ENCODE measurements around the gene IZUMO2. TPM values are rescaled to one million over a fixed set of nuclear protein-coding genes. Genes with fewer than 3 reads are reported as not detected.
"Not testable (repeated sequence)": the region's sequence is repeated elsewhere in the genome, so short reads cannot be mapped to it uniquely, and the experiment has no call there.

Gene IZUMO2
- total RNA-seq, 2 donors from 2014 or later, result not detected

DNA sequence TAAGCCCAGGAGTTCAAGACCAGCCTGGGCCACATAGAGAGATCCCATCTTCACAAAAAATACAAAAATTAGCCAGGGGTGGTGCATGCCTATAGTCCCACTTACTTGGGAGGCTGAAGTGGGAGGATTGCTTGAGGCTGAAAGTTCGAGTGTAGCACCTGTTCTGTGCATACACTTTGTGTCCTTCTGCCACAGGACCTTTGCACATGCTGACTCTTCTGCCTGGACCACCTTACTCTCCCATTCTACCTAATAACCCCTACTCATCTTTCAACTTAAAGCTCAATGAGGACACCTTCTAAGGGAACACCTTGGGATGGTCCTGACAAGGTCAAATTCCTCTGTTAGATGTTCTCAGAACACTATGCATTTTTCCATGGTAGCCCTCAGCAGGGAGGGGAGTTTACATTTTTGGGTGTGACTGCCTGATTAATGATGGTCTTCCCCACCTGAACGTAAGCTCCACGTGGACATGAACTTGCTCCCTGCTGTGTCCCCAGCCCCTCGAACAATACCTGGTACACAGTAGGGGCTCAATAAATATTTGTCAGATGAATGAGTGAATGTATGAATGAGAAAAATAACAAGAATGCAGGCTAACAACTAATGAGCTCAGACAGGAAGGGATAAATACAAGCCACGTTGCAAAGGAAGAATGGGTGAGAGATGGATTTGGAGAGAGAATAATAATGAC lies 11.2 kb upstream of the IZUMO2 start:
- H3K4me3 Mint-ChIP-seq, result no peak overlapping the region
- peaks cover 0 to 6% of the 10 kb centered on the region in 2 donors for H3K27me3 Mint-ChIP-seq
- no peak overlapping the region for H3K27ac Mint-ChIP-seq
- no peak for DNase-seq (ENCODE audit: low spot score)
- no peaks in the 10 kb centered on the region for H3K9me3 Mint-ChIP-seq
- no peaks in the 10 kb centered on the region for H3K4me1 Mint-ChIP-seq (ENCODE audit: low read depth in 2 of 2)
- no peaks in the 10 kb centered on the region for H3K36me3 Mint-ChIP-seq
- ATAC-seq, result no peak

DNA sequence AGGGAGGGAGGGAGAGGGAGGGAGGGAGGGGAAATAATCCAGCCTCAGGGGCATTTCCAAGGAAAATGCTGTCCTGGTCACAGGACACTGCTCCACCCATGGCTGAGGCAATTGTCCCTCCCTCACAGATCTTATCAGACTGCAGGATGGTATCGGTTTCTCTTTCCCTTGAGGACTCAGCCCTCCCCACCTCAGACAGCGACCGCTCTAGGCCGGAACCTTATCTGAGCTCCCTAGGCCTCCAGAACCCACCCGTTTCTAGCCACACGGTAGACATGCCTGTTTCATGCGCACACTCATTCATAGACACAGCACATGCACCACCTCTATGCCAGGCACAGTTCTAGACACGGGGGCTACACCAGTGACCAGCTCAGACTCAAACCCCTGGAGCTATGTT lies 10.0 kb upstream of the IZUMO2 start:
- ATAC-seq (peak in 1 of 2 donors; percentile 64), DNase-seq (ENCODE audit: low spot score) (no peak)
- Mint-ChIP-seq H3K36me3 (no peaks in the 10 kb centered on the region), H3K4me1 (ENCODE audit: low read depth in 2 of 2) (no peaks in the 10 kb centered on the region), H3K27me3 (peaks cover 0 to 9% of the 10 kb centered on the region in 2 donors), H3K9me3 (no peaks in the 10 kb centered on the region), H3K27ac (no peak overlapping the region), H3K4me3 (no peak overlapping the region)

DNA sequence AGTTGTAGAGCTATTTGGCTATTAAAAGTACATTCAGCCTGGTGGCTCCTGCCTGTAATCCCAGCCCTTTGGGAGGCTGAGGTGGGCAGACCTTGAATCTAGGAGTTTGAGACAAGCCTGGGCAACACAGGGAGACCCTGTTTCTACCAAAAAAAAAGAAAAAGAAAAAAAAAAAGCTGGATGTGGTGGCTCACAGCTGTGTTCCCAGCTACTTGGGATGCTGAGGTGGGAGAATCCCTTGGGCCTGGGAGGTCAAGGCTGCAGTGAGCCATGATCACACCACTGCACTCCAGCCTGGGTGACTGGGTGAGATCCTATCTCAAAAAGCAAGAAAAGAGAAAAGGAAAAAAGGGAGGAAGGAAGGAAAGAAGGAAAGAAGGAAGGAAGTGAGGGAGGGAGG lies 9.6 kb upstream of the IZUMO2 start:
- no peak overlapping the region for H3K27ac Mint-ChIP-seq
- DNase-seq (ENCODE audit: low spot score), result no peak
- no peak overlapping the region for H3K4me3 Mint-ChIP-seq
- ATAC-seq, result no peak
- H3K36me3 Mint-ChIP-seq, result no peaks in the 10 kb centered on the region
- peaks cover 0 to 9% of the 10 kb centered on the region in 2 donors for H3K27me3 Mint-ChIP-seq
- H3K9me3 Mint-ChIP-seq, result no peaks in the 10 kb centered on the region
- no peaks in the 10 kb centered on the region for H3K4me1 Mint-ChIP-seq (ENCODE audit: low read depth in 2 of 2)

DNA sequence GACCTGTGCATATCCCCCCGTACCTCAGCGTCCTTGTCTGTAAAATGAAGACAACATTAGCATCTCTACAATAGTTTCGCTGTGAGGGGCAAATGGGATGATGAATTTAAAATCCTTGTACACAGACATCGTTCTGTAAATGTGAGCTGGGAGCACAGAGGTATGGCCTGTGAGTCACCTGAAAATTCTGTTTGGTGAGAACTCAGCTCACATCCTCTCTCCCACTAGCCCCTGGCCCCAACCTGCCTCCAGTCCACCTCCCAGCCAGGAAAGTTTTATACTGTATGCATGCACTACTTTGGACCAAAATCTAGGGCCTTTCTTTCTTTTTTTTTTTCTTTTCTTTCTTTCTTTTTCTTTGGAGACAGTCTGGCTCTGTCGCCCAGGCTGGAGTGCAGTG lies 8.7 kb upstream of the IZUMO2 start:
- H3K4me1 Mint-ChIP-seq (ENCODE audit: low read depth in 2 of 2), result no peaks in the 10 kb centered on the region
- H3K4me3 Mint-ChIP-seq, result no peak overlapping the region
- ATAC-seq, result no peak
- H3K27ac Mint-ChIP-seq, result no peak overlapping the region
- H3K27me3 Mint-ChIP-seq, result peaks cover 0 to 9% of the 10 kb centered on the region in 2 donors
- DNase-seq (ENCODE audit: low spot score), result no peak
- no peaks in the 10 kb centered on the region for H3K9me3 Mint-ChIP-seq
- H3K36me3 Mint-ChIP-seq, result no peaks in the 10 kb centered on the region

DNA sequence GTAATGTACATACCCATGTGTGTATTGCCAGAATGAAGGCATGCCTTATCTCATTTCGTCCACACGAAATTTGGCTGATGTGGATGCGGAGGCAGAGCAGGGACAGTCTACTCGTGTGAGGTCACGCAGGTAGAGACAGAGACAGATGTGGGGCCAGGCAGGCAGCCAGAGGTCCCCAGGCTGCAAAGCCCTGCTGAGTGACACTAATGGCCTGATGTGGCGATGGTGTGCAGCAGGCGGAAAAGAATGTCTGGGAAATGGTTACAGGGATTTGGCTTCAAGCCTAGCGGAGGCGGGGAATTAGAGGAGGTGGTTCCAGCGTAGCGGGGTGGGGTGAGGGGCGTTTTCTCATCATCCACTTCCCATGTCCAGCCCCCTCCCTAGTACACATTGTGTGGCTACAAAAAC lies 4.2 kb upstream of the IZUMO2 start:
- Mint-ChIP-seq H3K36me3 (no peaks in the 10 kb centered on the region), H3K4me1 (ENCODE audit: low read depth in 2 of 2) (no peaks in the 10 kb centered on the region), H3K9me3 (no peaks in the 10 kb centered on the region), H3K27ac (no peak overlapping the region), H3K27me3 (peaks cover 2 to 9% of the 10 kb centered on the region in 2 donors), H3K4me3 (no peak overlapping the region)
- DNase-seq (ENCODE audit: low spot score), result no peak
- ATAC-seq, result no peak

DNA sequence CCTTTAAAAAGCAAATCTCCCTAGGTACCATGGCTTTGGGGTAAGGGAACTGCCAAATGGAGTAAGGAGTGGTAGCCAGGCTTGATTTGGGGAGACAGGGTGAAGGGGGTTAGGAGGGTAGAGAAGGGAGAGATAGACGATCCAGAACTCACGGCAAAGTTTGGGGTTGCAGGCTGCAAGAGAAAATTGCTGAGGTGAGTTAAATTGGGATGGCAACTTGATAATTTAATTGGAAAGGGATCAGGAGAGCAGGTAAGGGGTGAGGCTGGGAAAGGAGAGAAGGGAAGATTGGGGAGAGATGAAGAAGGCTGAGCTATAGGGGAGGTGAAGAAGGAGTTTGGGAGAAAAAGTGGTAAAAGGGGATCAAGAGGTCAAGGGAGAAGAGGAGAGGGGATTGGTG lies 4.0 kb downstream of the IZUMO2 start:
- H3K4me1 Mint-ChIP-seq (ENCODE audit: low read depth in 2 of 2), result no peaks in the 10 kb centered on the region
- H3K36me3 Mint-ChIP-seq, result peaks cover 5% of the 10 kb centered on the region
- no peak for DNase-seq (ENCODE audit: low spot score)
- H3K27ac Mint-ChIP-seq, result no peak overlapping the region
- no peak overlapping the region for H3K4me3 Mint-ChIP-seq
- ATAC-seq, result no peak
- no peaks in the 10 kb centered on the region for H3K9me3 Mint-ChIP-seq
- H3K27me3 Mint-ChIP-seq, result peaks cover 10 to 22% of the 10 kb centered on the region in 2 donors

DNA sequence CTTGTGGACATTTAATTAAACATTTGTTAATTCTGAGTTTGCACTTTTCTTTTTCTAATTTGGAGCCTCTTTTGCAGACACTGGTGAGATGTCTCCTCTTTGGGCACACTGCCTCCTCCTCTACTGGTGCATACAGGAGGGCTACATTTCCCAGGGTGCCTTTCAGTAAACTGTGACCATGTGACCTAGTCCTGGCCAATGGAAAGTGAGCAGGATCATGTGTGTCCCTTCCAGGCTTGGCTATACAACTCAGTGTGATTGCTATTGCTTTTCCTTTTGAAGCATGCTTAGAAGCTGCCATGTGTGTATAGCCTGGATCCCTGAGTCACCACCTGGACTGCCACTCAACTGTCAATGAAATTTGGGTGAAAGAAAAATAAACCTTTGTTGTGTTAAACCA lies 4.5 kb downstream of the IZUMO2 start:
- H3K4me1 Mint-ChIP-seq (ENCODE audit: low read depth in 2 of 2), result no peaks in the 10 kb centered on the region
- peaks cover 5% of the 10 kb centered on the region for H3K36me3 Mint-ChIP-seq
- ATAC-seq (no peak), DNase-seq (ENCODE audit: low spot score) (no peak)
- H3K9me3 Mint-ChIP-seq, result no peaks in the 10 kb centered on the region
- no peak overlapping the region for H3K27ac Mint-ChIP-seq
- peaks cover 10 to 22% of the 10 kb centered on the region in 2 donors for H3K27me3 Mint-ChIP-seq
- no peak overlapping the region for H3K4me3 Mint-ChIP-seq

DNA sequence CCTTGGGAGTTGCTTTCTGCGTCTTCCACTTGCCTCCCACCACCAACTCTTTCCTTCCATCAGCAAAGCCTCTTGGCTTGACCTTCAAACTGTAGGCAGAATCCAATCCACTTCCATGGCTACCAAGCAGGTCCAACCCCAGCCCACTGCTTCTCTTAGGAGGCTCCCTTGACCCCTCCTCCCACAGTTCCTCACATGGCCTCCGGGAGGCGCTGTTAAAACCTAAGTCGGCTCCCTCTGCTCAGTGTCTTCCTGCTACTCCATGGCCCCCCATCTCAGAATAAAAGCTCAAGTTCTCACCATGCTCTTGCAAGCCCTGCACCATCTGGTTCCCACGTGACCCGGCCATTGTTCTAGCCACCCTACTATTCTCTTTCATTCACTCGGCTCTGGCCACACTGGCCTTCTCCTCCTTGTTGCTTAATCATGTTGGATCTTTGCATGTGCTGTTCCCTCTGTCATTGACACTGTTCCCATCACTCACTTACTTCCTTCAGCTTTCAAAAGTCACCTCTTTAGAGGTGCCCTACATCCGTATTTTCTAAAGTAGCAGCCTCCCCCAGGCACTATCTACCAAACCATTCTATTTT lies 7.5 kb downstream of the IZUMO2 start:
- peaks cover 5% of the 10 kb centered on the region for H3K36me3 Mint-ChIP-seq
- peaks cover 13 to 24% of the 10 kb centered on the region in 2 donors for H3K27me3 Mint-ChIP-seq
- no peaks in the 10 kb centered on the region for H3K4me1 Mint-ChIP-seq (ENCODE audit: low read depth in 2 of 2)
- no peak overlapping the region for H3K4me3 Mint-ChIP-seq
- H3K9me3 Mint-ChIP-seq, result no peaks in the 10 kb centered on the region
- no peak overlapping the region for H3K27ac Mint-ChIP-seq
- ATAC-seq (no peak), DNase-seq (ENCODE audit: low spot score) (no peak)

DNA sequence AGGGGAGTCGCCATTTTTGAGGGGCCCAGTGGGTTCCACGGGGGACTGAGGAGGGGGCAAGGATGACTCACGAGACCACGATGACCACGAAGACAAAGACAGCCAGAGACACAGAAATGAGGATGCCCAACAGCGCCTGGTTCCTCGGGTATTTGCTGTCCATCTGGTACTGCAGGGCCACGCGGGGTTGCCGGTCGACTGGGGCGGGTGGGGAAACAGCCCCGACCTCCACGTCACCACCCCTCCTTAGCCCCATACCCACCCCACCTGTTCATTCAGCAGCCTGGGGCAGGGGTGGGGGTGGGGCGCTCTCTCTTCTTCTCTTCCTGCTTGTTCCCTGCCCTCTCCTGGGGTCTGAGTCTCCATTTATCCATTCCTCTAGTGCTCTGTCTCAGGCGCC lies 8.6 kb downstream of the IZUMO2 start:
- Mint-ChIP-seq H3K27me3 (peaks cover 20 to 31% of the 10 kb centered on the region in 2 donors), H3K36me3 (peaks cover 5% of the 10 kb centered on the region), H3K4me1 (ENCODE audit: low read depth in 2 of 2) (no peaks in the 10 kb centered on the region), H3K4me3 (no peak overlapping the region), H3K9me3 (no peaks in the 10 kb centered on the region), H3K27ac (no peak overlapping the region)
- ATAC-seq, result no peak
- no peak for DNase-seq (ENCODE audit: low spot score)

DNA sequence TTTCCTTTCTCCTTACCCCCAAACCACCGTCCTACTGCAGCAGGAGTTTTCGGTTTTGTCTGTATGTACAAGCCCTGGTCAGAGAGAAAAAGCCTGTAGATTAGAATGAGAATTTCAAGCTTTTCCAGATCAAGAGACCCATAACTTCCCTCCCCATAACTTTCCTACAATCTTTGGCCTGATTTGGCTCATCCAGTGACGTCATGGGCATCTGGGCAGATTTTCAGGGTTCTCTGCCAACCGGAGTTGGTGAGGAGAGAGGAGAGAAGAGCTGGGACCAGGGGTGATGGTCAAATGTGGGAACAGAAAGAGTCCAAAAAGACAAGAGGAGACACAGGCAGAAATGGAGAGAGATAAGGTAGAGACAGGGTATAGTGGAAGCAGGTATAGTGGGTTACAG lies 10.5 kb downstream of the IZUMO2 start:
- peaks cover 5% of the 10 kb centered on the region for H3K36me3 Mint-ChIP-seq
- H3K4me1 Mint-ChIP-seq (ENCODE audit: low read depth in 2 of 2), result peaks cover under 1% of the 10 kb centered on the region in 2 donors
- H3K27ac Mint-ChIP-seq, result no peak overlapping the region
- DNase-seq (ENCODE audit: low spot score) (no peak), ATAC-seq (no peak)
- H3K4me3 Mint-ChIP-seq, result no peak overlapping the region
- H3K9me3 Mint-ChIP-seq, result peaks cover 2% of the 10 kb centered on the region
- H3K27me3 Mint-ChIP-seq, result peaks cover 24 to 33% of the 10 kb centered on the region in 2 donors

DNA sequence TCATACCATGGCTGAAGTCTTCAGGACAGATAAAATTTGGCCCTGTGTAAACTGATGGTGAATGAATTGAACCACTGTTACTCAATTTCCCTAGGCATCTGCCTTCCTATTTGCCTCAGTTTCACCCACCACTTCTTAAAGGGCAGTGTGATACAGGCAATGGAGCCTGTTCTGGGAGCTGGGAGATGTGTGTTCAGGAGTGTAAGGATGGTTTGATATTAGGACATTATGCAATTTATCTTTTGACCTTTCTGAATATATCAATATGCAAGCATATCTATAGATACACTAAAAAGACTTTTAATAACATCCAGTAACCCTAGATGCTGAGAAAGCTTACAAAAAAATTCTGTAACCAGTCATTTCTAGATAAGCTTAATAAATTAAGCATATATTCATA lies 14.6 kb downstream of the IZUMO2 start:
- Mint-ChIP-seq H3K27ac (no peak overlapping the region), H3K36me3 (no peaks in the 10 kb centered on the region), H3K4me3 (peak overlapping the region; percentile 69), H3K9me3 (peaks cover 2% of the 10 kb centered on the region), H3K4me1 (ENCODE audit: low read depth in 2 of 2) (peaks cover 5 to 6% of the 10 kb centered on the region in 2 donors), H3K27me3 (peaks cover 25% of the 10 kb centered on the region in 2 donors)
- DNase-seq (ENCODE audit: low spot score) (no peak), ATAC-seq (no peak)

DNA sequence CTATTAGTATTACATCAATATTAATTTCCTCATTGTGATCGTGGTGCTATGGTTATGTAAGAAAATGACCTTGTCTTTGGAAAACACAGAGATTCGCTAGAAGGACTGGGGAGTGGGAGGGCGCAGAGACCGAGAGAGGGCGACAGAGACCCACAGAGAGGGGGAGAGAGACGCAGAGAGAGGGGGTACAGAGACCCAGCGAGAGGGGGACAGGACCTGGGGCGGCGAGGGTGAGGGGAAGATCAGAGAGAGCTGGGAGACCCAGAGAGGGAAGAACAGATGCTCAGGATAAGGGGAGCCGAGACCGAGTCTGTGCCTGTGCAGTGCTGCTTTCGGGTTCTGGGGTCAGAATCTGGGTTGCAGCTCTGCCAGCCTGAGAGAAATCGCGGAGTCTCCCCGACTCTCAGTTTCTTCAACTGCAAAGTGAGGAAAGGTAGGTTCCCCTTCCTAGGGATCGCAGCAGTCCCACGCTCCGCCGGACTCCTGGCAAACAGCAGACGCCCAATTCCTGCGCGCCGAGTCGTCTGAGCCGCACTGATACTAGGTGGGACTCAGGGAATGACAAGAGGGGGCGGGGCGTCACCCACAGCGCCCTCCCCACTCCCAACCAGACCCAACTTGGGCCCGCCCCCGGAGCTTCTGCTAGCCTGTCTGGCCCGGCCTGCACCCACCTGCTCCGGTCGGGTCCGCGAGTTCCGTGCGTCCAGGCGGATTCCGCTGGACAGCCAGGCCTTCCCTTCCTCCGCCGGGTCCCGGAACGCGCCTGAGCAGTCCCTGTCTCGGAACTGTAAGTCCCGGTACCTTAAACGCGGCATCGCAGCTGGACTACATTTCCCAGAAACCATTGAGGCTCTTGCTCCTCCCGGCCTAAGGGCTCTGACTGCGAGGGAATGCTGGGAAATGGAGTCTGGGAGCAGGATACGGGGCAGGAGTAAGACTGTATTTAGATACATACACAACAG lies 15.3 kb downstream of the IZUMO2 start:
- Mint-ChIP-seq H3K27ac (no peak overlapping the region), H3K36me3 (no peaks in the 10 kb centered on the region), H3K27me3 (peaks cover 19 to 22% of the 10 kb centered on the region in 2 donors), H3K4me3 (peak overlapping the region; percentile 69), H3K9me3 (peaks cover 2% of the 10 kb centered on the region), H3K4me1 (ENCODE audit: low read depth in 2 of 2) (peaks cover 5 to 6% of the 10 kb centered on the region in 2 donors)
- peak; percentile 84 to 91 for ATAC-seq
- DNase-seq (ENCODE audit: low spot score), result peak; percentile 61

DNA sequence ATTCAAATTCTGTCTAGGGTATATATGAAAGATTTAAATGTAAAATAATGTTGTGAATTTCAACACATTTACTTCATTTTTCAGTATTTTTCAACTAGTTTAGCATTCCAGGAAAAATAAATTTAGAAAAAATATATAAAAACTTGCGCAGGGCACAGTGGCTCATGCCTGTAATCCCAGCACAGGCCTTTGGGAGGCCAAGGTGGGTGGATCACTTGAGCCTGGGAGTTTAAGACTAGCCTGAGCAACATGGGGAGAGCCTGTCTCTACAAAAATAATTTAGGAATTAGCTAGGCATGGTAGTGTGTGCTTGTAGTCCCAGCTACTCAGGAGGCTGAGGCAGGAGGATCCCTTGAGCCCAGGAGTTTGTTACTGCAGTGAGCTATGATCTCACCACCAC lies 21.2 kb downstream of the IZUMO2 start:
- not testable (repeated sequence) for H3K4me3 Mint-ChIP-seq; H3K27me3 Mint-ChIP-seq; H3K4me1 Mint-ChIP-seq (ENCODE audit: low read depth in 2 of 2); H3K36me3 Mint-ChIP-seq; H3K9me3 Mint-ChIP-seq; DNase-seq (ENCODE audit: low spot score); ATAC-seq; H3K27ac Mint-ChIP-seq

Measured in natural killer cell treated with Interleukin-12 subunit alpha and Interleukin-12 subunit beta and Interleukin-15 and Interleukin-18, amount 100 ng/mL, for 72 hours (primary cell).